Esophagus squamous epithelium (tissue), 5 donors: ENCODE measurements around the gene DAPK2. TPM values are rescaled to one million over a fixed set of nuclear protein-coding genes. Genes with fewer than 3 reads are reported as not detected.

Experiments
- DNase-seq: peaks from one replicate; lab custom pipeline; 2025; lab: John Stamatoyannopoulos, UW
- H3K27ac ChIP-seq, 4 donors: fragments of 200-600 bp; sonication (generic); one replicate each; pipeline ENCODE4 v1.5.1; 2016 to 2019; ENCODE audit warnings: mild to moderate bottlenecking in 1 of 4
- H3K27me3 ChIP-seq, 4 donors: fragments of 200-600 bp; sonication (generic); 1 replicate in 3 of 4; 2 replicates in 1 of 4; pipeline versions ENCODE4 v1.5.1 to v1.6.0; 2017 to 2021; ENCODE audit warnings: antibody characterized with exemption in 1 of 4
- H3K36me3 ChIP-seq, 3 donors: fragments of 200-600 bp; sonication (generic); one replicate each; pipeline ENCODE4 v1.5.1; 2016 to 2019
- H3K4me1 ChIP-seq, 3 donors: fragments of 200-600 bp; sonication (generic); one replicate each; pipeline ENCODE4 v1.5.1; 2017 to 2019
- H3K4me3 ChIP-seq, 4 donors: fragments of 200-600 bp; sonication (generic); 1 replicate in 3 of 4; 2 replicates in 1 of 4; pipeline ENCODE4 v1.5.1; 2016 to 2019; ENCODE audit warnings: mild to moderate bottlenecking in 2 of 4, moderate library complexity in 1 of 4
- H3K9me3 ChIP-seq, 3 donors: fragments of 200-600 bp; sonication (generic); one replicate each; pipeline ENCODE4 v1.5.1; 2016 to 2019
- POLR2A ChIP-seq, 4 donors: fragments of 450-650 bp; IDR thresholded peaks; one replicate each; pipeline ENCODE4 v1.6.1; 2017; ENCODE audit warnings: antibody characterized with exemption in 4 of 4, mild to moderate bottlenecking in 4 of 4, moderate library complexity in 3 of 4
- WGBS, 2 donors: methylation state at CpG; one replicate each; pipeline ENCODE4 v1.1.5; 2018; 5-methylcytosine and 5-hydroxymethylcytosine counted together
- intact Hi-C: fragments of 100-400 bp; cut with DNase I; formaldehyde crosslinking; loops from one replicate; pipeline ENCODE4 v1.15.0; 2022
- total RNA-seq, 4 donors: library from RNA; depleted of rRNA; stranded (reverse); fragments of >200 nt; gene quantifications; one replicate each; pipeline ENCODE4 v1.1.0, GENCODE V29; 2016
- TF ChIP-seq, protein P1 (sequence below), 6 experiments: fragments of 450-650 bp in 4 of 6; fragments of 200-600 bp in 2 of 6; sonication (generic) in 2 of 6; IDR thresholded peaks; one replicate each; pipeline ENCODE4 v1.5.1; 2016 to 2019; ENCODE audit warnings: antibody characterized with exemption in 6 of 6, mild to moderate bottlenecking in 4 of 6, moderate library complexity in 4 of 6
- donor health status: DM: yes; HTN: yes; CAD: no.

The DAPK2 gene
- total RNA-seq, 4 donors from 2014 or later = 1.9 to 12.9 (median 9.8) TPM

DNA sequence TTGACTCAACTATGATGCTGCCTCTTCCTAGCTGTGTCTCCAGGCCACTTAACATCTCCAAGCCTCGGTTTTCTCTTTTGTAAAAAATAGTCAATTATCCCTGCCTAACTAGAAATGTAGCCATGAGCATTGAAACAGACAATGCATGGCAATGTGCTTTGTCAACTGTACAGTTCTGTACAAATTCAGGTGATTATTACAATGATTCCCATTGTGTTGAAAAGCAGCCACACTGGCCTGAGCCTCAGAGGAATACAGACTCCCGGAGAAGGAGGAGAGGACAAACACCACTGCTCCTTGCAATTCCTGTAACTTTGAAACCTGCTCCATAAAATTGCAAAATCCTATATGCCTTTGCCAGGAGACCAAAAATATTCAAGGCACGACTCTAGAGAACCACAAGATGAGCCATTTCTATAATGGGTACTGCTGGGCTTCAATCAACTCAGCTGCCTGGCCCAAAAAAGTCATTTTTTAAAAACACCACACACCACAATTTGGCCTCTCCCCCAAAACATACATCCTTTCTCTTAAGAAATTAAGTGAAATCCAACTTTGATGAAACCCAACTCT lies 28.6 kb downstream of the DAPK2 start:
- 40 to 52% methylated on average over 3 of the region's 3 CpGs for WGBS, 2 donors
- no peaks in the 10 kb centered on the region for H3K27me3 ChIP-seq
- H3K27ac ChIP-seq = peak overlapping the region in 2 of 4 donors; percentile 9 to 26
- DNase-seq = no peak
- intact Hi-C loops = no loop called here
- H3K4me1 ChIP-seq = peaks cover 0 to 44% (median 12%) of the 10 kb centered on the region in 3 donors
- no peak overlapping the region for H3K4me3 ChIP-seq
- no peaks in the 10 kb centered on the region for H3K9me3 ChIP-seq
- no peaks in the 10 kb centered on the region for H3K36me3 ChIP-seq
- TF ChIP-seq POLR2A (IDR thresholded peaks at IDR 0.05) = no peak
- TF ChIP-seq, protein P1, sequence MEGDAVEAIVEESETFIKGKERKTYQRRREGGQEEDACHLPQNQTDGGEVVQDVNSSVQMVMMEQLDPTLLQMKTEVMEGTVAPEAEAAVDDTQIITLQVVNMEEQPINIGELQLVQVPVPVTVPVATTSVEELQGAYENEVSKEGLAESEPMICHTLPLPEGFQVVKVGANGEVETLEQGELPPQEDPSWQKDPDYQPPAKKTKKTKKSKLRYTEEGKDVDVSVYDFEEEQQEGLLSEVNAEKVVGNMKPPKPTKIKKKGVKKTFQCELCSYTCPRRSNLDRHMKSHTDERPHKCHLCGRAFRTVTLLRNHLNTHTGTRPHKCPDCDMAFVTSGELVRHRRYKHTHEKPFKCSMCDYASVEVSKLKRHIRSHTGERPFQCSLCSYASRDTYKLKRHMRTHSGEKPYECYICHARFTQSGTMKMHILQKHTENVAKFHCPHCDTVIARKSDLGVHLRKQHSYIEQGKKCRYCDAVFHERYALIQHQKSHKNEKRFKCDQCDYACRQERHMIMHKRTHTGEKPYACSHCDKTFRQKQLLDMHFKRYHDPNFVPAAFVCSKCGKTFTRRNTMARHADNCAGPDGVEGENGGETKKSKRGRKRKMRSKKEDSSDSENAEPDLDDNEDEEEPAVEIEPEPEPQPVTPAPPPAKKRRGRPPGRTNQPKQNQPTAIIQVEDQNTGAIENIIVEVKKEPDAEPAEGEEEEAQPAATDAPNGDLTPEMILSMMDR (IDR thresholded peaks at IDR 0.05) = no peak

DNA sequence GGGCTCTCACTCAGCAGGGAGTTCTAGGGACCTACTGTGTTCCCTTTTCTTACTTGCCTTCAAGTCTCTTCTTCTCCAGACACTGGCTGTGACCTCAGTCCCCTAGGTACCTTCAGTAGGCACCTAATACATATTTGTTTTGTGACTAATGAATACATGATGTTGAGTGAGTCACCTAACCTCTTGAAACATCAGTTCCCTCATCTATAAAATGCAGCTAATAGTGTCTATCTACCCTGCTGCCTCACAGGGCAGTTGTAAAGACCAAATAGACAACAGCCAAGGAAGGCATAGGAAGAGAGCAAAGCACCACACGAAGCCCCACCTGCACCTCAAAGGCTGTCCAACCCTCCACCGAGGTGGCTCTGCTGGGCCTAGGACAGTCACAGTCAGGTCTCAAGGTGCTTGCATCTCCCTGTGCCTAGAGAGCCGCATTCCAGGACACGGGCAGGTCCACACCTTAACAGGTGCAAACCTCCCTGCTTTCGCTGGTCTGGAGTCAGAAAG lies 29.1 kb downstream of the DAPK2 start:
- 56 to 70% methylated on average over 4 to 5 of the region's 5 CpGs for WGBS, 2 donors
- Histone ChIP-seq H3K36me3 (no peaks in the 10 kb centered on the region), H3K4me3 (no peak overlapping the region), H3K27ac (peak overlapping the region in 2 of 4 donors; percentile 9 to 26), H3K9me3 (no peaks in the 10 kb centered on the region), H3K27me3 (no peaks in the 10 kb centered on the region), H3K4me1 (peaks cover 0 to 44% (median 13%) of the 10 kb centered on the region in 3 donors)
- TF ChIP-seq, protein P1 (IDR thresholded peaks at IDR 0.05) = no peak
- no peak for TF ChIP-seq POLR2A (IDR thresholded peaks at IDR 0.05)
- intact Hi-C loops = no loop called here
- no peak for DNase-seq

DNA sequence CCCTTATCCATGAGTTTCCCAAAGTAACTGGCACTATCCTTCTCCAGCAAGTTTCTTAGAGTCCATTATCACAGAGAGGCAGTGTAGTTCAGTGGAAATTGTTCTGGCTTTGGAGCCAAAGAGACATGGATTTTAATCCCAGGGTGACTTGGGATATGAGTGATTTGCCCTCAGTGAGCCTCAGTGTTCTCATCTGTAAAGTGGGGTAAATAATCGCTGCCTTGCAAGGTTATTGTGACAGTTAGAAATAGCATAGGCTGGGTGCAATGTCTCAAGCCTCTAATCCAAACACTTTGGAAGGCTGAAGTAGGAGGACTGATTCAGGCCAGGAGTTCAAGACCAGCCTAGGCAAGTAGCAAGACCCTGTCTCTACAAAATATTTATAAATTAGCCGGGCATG lies 30.0 kb downstream of the DAPK2 start:
- 90% methylated on average over 2 of the region's 2 CpGs; no CpG with 5 or more reads in 1 of the 2 donors for WGBS, 2 donors
- TF ChIP-seq POLR2A (IDR thresholded peaks at IDR 0.05) = no peak
- TF ChIP-seq, protein P1 (IDR thresholded peaks at IDR 0.05) = no peak
- Histone ChIP-seq H3K4me1 (peaks cover 0 to 50% (median 13%) of the 10 kb centered on the region in 3 donors), H3K36me3 (no peaks in the 10 kb centered on the region), H3K27me3 (no peaks in the 10 kb centered on the region), H3K27ac (no peak overlapping the region), H3K9me3 (no peaks in the 10 kb centered on the region), H3K4me3 (no peak overlapping the region)
- intact Hi-C loops = no loop called here
- no peak for DNase-seq

DNA sequence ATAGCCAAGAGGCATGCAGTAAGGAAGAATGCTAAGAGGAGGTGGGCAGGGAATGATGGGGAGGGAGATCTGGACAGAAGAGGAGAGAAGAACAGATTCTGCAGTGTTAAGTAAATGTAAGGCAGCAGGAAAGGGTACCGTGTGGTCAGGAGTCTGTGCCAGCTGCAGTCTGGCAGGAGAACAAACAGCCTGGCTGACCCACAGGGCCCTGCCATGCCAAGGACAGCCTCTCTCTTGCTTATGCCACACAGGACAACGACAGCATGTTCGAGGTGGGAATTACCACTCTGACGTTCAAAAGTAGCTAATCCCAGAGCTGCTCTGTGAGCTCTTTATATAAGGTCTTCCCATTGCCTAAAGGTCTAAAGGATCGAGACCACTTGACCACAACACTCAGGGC lies 31.3 kb downstream of the DAPK2 start:
- intact Hi-C loops = no loop called here
- DNase-seq = no peak
- no peak for TF ChIP-seq POLR2A (IDR thresholded peaks at IDR 0.05)
- TF ChIP-seq, protein P1 (IDR thresholded peaks at IDR 0.05) = no peak
- Histone ChIP-seq H3K4me1 (peaks cover 0 to 62% (median 21%) of the 10 kb centered on the region in 3 donors), H3K36me3 (no peaks in the 10 kb centered on the region), H3K27ac (no peak overlapping the region), H3K9me3 (no peaks in the 10 kb centered on the region), H3K27me3 (no peaks in the 10 kb centered on the region), H3K4me3 (no peak overlapping the region)
- 77 to 82% methylated on average over 4 of the region's 5 CpGs for WGBS, 2 donors

DNA sequence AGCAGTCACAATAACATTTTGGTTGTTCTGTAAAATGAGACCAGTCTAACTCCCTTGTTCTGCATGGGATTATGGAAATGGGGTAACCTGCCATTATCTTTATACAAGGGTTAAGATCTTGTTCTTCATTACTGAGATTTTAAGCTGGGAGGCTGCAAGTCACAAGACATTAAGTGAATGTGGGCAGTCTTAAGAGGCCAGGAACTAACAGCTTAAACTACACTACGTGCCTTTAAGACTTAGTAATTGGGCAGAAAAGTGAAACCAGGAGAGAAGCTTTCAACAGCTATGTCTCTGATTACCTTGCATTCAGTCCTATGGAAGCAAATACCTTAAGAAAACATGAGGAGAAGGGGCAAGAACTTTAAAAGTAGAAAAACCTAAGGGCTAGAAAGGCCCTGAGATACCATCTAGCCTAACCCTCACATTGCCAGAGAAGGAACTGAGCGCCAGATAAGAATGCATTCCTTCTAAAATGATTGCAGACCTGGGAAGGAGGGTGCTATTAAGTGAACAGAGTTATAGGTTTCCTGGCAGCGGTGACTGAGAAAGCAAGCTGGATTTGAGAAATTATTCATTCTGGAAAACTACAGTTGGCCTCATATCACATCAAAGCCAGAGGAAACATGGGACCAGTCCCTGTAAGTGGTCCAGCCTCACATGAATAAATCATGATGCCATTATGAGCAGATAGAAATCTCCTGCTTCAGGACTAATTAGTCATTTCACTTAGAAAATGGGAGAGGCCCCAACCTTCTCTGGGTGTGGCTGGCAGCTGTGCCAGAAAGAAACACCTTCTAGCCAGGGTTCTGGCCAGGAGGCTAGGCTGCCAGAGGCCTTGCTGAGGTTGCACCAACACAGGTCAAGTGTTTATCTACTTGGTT lies 32.9 kb downstream of the DAPK2 start:
- 42 to 59% methylated on average over 3 of the region's 3 CpGs for WGBS, 2 donors
- peak overlapping the region; percentile 35 to 74 (median 58) for H3K27ac ChIP-seq
- intact Hi-C loops = no loop called here
- TF ChIP-seq POLR2A (IDR thresholded peaks at IDR 0.05) = no peak
- TF ChIP-seq, protein P1 (IDR thresholded peaks at IDR 0.05) = no peak
- peaks cover 0 to 70% (median 32%) of the 10 kb centered on the region in 3 donors for H3K4me1 ChIP-seq
- H3K27me3 ChIP-seq = no peaks in the 10 kb centered on the region
- H3K9me3 ChIP-seq = no peaks in the 10 kb centered on the region
- no peak for DNase-seq
- no peaks in the 10 kb centered on the region for H3K36me3 ChIP-seq
- H3K4me3 ChIP-seq = no peak overlapping the region
